Fibroblast of the aortic adventitia (primary cell): ENCODE data around the gene RASGRF2. TPM values are rescaled to one million over a fixed set of nuclear protein-coding genes. Genes with fewer than 3 reads are reported as not detected.

ENCODE experiments used
- DNase-seq: peaks from one replicate; pipeline ENCODE4 v3.0.0-alpha.2; 2010; ENCODE audit warnings: low read depth
- H3K4me3 ChIP-seq: 2 replicates; pipeline ENCODE4 v1.5.1; 2011; ENCODE audit warnings: low read depth, mild to moderate bottlenecking, control low read depth, low read length, moderate library complexity
- CTCF ChIP-seq: IDR thresholded peaks from 2 replicates; pipeline ENCODE4 v1.5.1; 2011; ENCODE audit warnings: mild to moderate bottlenecking, low read length, control low read depth, inconsistent platforms; ENCODE audit not compliant: insufficient read depth
- total RNA-seq: library from RNA; depleted of rRNA; stranded (reverse); fragments of >200 nt; gene quantifications from 2 replicates; pipeline ENCODE4 v1.2.3, GENCODE V29; 2012; ENCODE audit warnings: low replicate concordance

RASGRF2 gene
- total RNA-seq, 1 donor = 3.3 TPM

GRCh38 chr5:80978772-80979317, 18.7 kb downstream of the RASGRF2 start:
- no peak overlapping the region for H3K4me3 ChIP-seq
- no peak for DNase-seq
- no peak for TF ChIP-seq CTCF

- no peak overlapping the region for H3K4me3 ChIP-seq
These were observed 21.9 kb downstream of the RASGRF2 start for GRCh38 chr5:80982093-80982492.

GRCh38 chr5:80985600-80986228, 25.6 kb downstream of the RASGRF2 start:
- TF ChIP-seq CTCF = no peak
- H3K4me3 ChIP-seq = no peak overlapping the region
- DNase-seq = no peak

More at GRCh38 chr5:80982093-80982492, 21.9 kb downstream of the RASGRF2 start:
- no peak for TF ChIP-seq CTCF
- no peak for DNase-seq

- H3K4me3 ChIP-seq = no peak overlapping the region
- DNase-seq = no peak
- TF ChIP-seq CTCF = no peak
These were observed 26.2 kb downstream of the RASGRF2 start for GRCh38 chr5:80986382-80986781.

- H3K4me3 ChIP-seq = no peak overlapping the region
- no peak for TF ChIP-seq CTCF
- no peak for DNase-seq
These were observed 27.1 kb downstream of the RASGRF2 start for GRCh38 chr5:80987078-80987766.

- no peak for DNase-seq
- H3K4me3 ChIP-seq = no peak overlapping the region
- no peak for TF ChIP-seq CTCF
These were observed 28.3 kb downstream of the RASGRF2 start for GRCh38 chr5:80988419-80988935.
